GM12891 (cell line): Measurements from ENCODE around the gene ZFHX3.

Experiments used
- PAX5 ChIP-seq: IDR thresholded peaks from 2 replicates; pipeline ENCODE4 v1.6.1; 2011; ENCODE audit warnings: low read length, moderate library complexity, mild to moderate bottlenecking; ENCODE audit not compliant: insufficient read depth, severe bottlenecking
- POLR2A ChIP-seq: IDR thresholded peaks from 2 replicates; pipeline ENCODE4 v1.6.1; 2011; ENCODE audit warnings: low read depth, low read length, control low read depth
- POLR2AphosphoS5 ChIP-seq: IDR thresholded peaks from 2 replicates; pipeline ENCODE4 v1.6.1; 2011; ENCODE audit warnings: low read depth, low read length, control low read depth
- POU2F2 ChIP-seq: IDR thresholded peaks from 2 replicates; pipeline ENCODE4 v1.6.1; 2011; ENCODE audit warnings: low read depth, mild to moderate bottlenecking, control low read depth, low read length, moderate library complexity
- SPI1 ChIP-seq: IDR thresholded peaks from 2 replicates; pipeline ENCODE4 v1.6.1; 2011; ENCODE audit warnings: low read depth, low read length, control low read depth
- TAF1 ChIP-seq: IDR thresholded peaks from 2 replicates; pipeline ENCODE4 v1.6.1; 2011; ENCODE audit warnings: low read depth, low read length, control low read depth

GRCh38 chr16:72876981-72877373 is 171.0 kb downstream of the ZFHX3 start:
- TF ChIP-seq TAF1 (no peak), PAX5 (no peak), POLR2AphosphoS5 (no peak), POLR2A (no peak), SPI1 (no peak), POU2F2 (no peak)
